Activated naive CD4-positive, alpha-beta T cell treated with anti-CD3 and anti-CD28 coated beads, Interleukin-2, amount 10 ng/mL, durations not matched to agents 7 days and 5 days (primary cell): ENCODE results near the gene CHST1.

Experiments used
- CTCF ChIA-PET: fragments of 350-600 bp; sonication (Branson Sonifier 250); formaldehyde crosslinking; loops from one replicate; lab custom pipeline; 2021; ENCODE audit warnings: antibody characterized with exemption; lab: Charles Lee
- DNase-seq: peaks from one replicate; pipeline ENCODE4 v3.0.0-alpha.2; 2020
- H3K27ac Mint-ChIP-seq: one replicate; pipeline ENCODE4 v1.8.0; 2021; ENCODE audit warnings: mild to moderate bottlenecking, moderate library complexity, mixed read lengths
- H3K27me3 Mint-ChIP-seq: one replicate; pipeline ENCODE4 v1.8.0; 2021; ENCODE audit warnings: mild to moderate bottlenecking, mixed read lengths
- H3K36me3 Mint-ChIP-seq: one replicate; pipeline ENCODE4 v1.8.0; 2021; ENCODE audit warnings: mixed read lengths
- H3K4me1 Mint-ChIP-seq: one replicate; pipeline ENCODE4 v1.8.0; 2021; ENCODE audit warnings: mixed read lengths
- H3K4me3 Mint-ChIP-seq: one replicate; pipeline ENCODE4 v1.8.0; 2021; ENCODE audit warnings: mild to moderate bottlenecking, moderate library complexity, mixed read lengths
- H3K9me3 Mint-ChIP-seq: one replicate; pipeline ENCODE4 v1.8.0; 2021; ENCODE audit warnings: mixed read lengths

CHST1 gene

GRCh38 chr11:45665206-45665932, at the start of gene CHST1:
Gene CHST1 (minus strand): TSS chr11:45665622. CDS start chr11:45650923, 14,699 bp downstream.
- DNase-seq, result peak; percentile 40
- peak within 1 kb of the TSS; percentile 60 for H3K4me3 Mint-ChIP-seq
- H3K9me3 Mint-ChIP-seq, result no peaks in the 10 kb centered on the region
- peaks cover 4% of the 10 kb centered on the region for H3K4me1 Mint-ChIP-seq
- CTCF ChIA-PET, result interaction anchor here (2.8 kb wide), 1 partner anchor 10 kb away, joined by 11 read pairs; no protein-coding TSS in a partner anchor
- H3K27ac Mint-ChIP-seq, result no peak within 1 kb of the TSS
- peaks cover 96% of the 10 kb centered on the region for H3K27me3 Mint-ChIP-seq
- H3K36me3 Mint-ChIP-seq, result no peaks in the 10 kb centered on the region

GRCh38 chr11:45713573-45713972, 48.2 kb upstream of the CHST1 start:
- CTCF ChIA-PET, result interaction anchor here (1.3 kb wide), 1 partner anchor 342 kb away, joined by 3 read pairs; no protein-coding TSS in a partner anchor
- Mint-ChIP-seq H3K27me3 (peaks cover 40% of the 10 kb centered on the region), H3K36me3 (no peaks in the 10 kb centered on the region), H3K4me1 (no peaks in the 10 kb centered on the region), H3K9me3 (no peaks in the 10 kb centered on the region), H3K27ac (no peak overlapping the region), H3K4me3 (no peak overlapping the region)
- no peak for DNase-seq

- no peak overlapping the region for H3K27ac Mint-ChIP-seq
- no peaks in the 10 kb centered on the region for H3K9me3 Mint-ChIP-seq
- H3K4me3 Mint-ChIP-seq, result no peak overlapping the region
- no peak for DNase-seq
- no peaks in the 10 kb centered on the region for H3K4me1 Mint-ChIP-seq
- H3K36me3 Mint-ChIP-seq, result no peaks in the 10 kb centered on the region
- peaks cover 44% of the 10 kb centered on the region for H3K27me3 Mint-ChIP-seq
- CTCF ChIA-PET, result no interaction called here
Measured at GRCh38 chr11:45710561-45710960, 45.1 kb upstream of the CHST1 start.

- no peak for DNase-seq
- no peak overlapping the region for H3K4me3 Mint-ChIP-seq
- no peaks in the 10 kb centered on the region for H3K9me3 Mint-ChIP-seq
- H3K36me3 Mint-ChIP-seq, result no peaks in the 10 kb centered on the region
- no peak overlapping the region for H3K27ac Mint-ChIP-seq
- peaks cover 42% of the 10 kb centered on the region for H3K27me3 Mint-ChIP-seq
- CTCF ChIA-PET, result no interaction called here
- no peaks in the 10 kb centered on the region for H3K4me1 Mint-ChIP-seq
Measured at GRCh38 chr11:45708887-45709663, 43.7 kb upstream of the CHST1 start.

GRCh38 chr11:45704635-45705034, 39.2 kb upstream of the CHST1 start:
- H3K27me3 Mint-ChIP-seq, result peaks cover 46% of the 10 kb centered on the region
- CTCF ChIA-PET, result no interaction called here
- no peak overlapping the region for H3K4me3 Mint-ChIP-seq

GRCh38 chr11:45704133-45704532, 38.7 kb upstream of the CHST1 start:
- Mint-ChIP-seq H3K36me3 (no peaks in the 10 kb centered on the region), H3K4me1 (peaks cover 6% of the 10 kb centered on the region), H3K27me3 (peaks cover 51% of the 10 kb centered on the region), H3K4me3 (no peak overlapping the region), H3K9me3 (no peaks in the 10 kb centered on the region), H3K27ac (no peak overlapping the region)
- CTCF ChIA-PET, result interaction anchor here (1.0 kb wide), 1 partner anchor 68 kb away, joined by 3 read pairs; no protein-coding TSS in a partner anchor
- no peak for DNase-seq

More at GRCh38 chr11:45704635-45705034, 39.2 kb upstream of the CHST1 start:
- Mint-ChIP-seq H3K4me1 (peaks cover 2% of the 10 kb centered on the region), H3K9me3 (no peaks in the 10 kb centered on the region), H3K27ac (no peak overlapping the region), H3K36me3 (no peaks in the 10 kb centered on the region)
- no peak for DNase-seq

- CTCF ChIA-PET, result interaction anchor here (0.9 kb wide), 1 partner anchor 51 kb away, joined by 3 read pairs; no protein-coding TSS in a partner anchor
- no peak overlapping the region for H3K4me3 Mint-ChIP-seq
- no peak for DNase-seq
- peaks cover 15% of the 10 kb centered on the region for H3K4me1 Mint-ChIP-seq
- no peaks in the 10 kb centered on the region for H3K36me3 Mint-ChIP-seq
- no peak overlapping the region for H3K27ac Mint-ChIP-seq
- H3K27me3 Mint-ChIP-seq, result peaks cover 56% of the 10 kb centered on the region
- H3K9me3 Mint-ChIP-seq, result no peaks in the 10 kb centered on the region
Measured at GRCh38 chr11:45702511-45702910, 37.1 kb upstream of the CHST1 start.

GRCh38 chr11:45698777-45699497, 33.5 kb upstream of the CHST1 start:
- CTCF ChIA-PET, result no interaction called here

GRCh38 chr11:45692808-45693453, 27.5 kb upstream of the CHST1 start:
- Mint-ChIP-seq H3K9me3 (no peaks in the 10 kb centered on the region), H3K4me3 (no peak overlapping the region), H3K27ac (no peak overlapping the region), H3K4me1 (no peaks in the 10 kb centered on the region), H3K27me3 (peaks cover 38% of the 10 kb centered on the region), H3K36me3 (no peaks in the 10 kb centered on the region)
- no peak for DNase-seq
- CTCF ChIA-PET, result interaction anchor here (1.1 to 1.5 kb wide), 2 partner anchors 38 to 322 kb away, joined by 3 read pairs; no protein-coding TSS in a partner anchor

More at GRCh38 chr11:45698777-45699497, 33.5 kb upstream of the CHST1 start:
- Mint-ChIP-seq H3K36me3 (no peaks in the 10 kb centered on the region), H3K27me3 (peaks cover 49% of the 10 kb centered on the region), H3K27ac (no peak overlapping the region), H3K4me3 (no peak overlapping the region), H3K9me3 (no peaks in the 10 kb centered on the region), H3K4me1 (peaks cover 15% of the 10 kb centered on the region)
- DNase-seq, result no peak

GRCh38 chr11:45688472-45689033, 23.1 kb upstream of the CHST1 start:
- CTCF ChIA-PET, result no interaction called here

GRCh38 chr11:45687836-45688235, 22.4 kb upstream of the CHST1 start:
- Mint-ChIP-seq H3K4me3 (no peak overlapping the region), H3K27ac (no peak overlapping the region), H3K36me3 (no peaks in the 10 kb centered on the region)

More at GRCh38 chr11:45688472-45689033, 23.1 kb upstream of the CHST1 start:
- Mint-ChIP-seq H3K4me3 (no peak overlapping the region), H3K4me1 (no peaks in the 10 kb centered on the region), H3K27me3 (peaks cover 44% of the 10 kb centered on the region), H3K27ac (no peak overlapping the region), H3K36me3 (no peaks in the 10 kb centered on the region), H3K9me3 (no peaks in the 10 kb centered on the region)
- no peak for DNase-seq

GRCh38 chr11:45685964-45686537, 20.6 kb upstream of the CHST1 start:
- no peak overlapping the region for H3K4me3 Mint-ChIP-seq
- DNase-seq, result no peak
- H3K9me3 Mint-ChIP-seq, result no peaks in the 10 kb centered on the region
- H3K4me1 Mint-ChIP-seq, result no peaks in the 10 kb centered on the region
- H3K27me3 Mint-ChIP-seq, result peaks cover 37% of the 10 kb centered on the region
- no peaks in the 10 kb centered on the region for H3K36me3 Mint-ChIP-seq
- H3K27ac Mint-ChIP-seq, result no peak overlapping the region
- CTCF ChIA-PET, result interaction anchor here (0.8 kb wide), 1 partner anchor 85 kb away, joined by 4 read pairs; no protein-coding TSS in a partner anchor

More at GRCh38 chr11:45687836-45688235, 22.4 kb upstream of the CHST1 start:
- CTCF ChIA-PET, result no interaction called here
- peaks cover 44% of the 10 kb centered on the region for H3K27me3 Mint-ChIP-seq
- no peaks in the 10 kb centered on the region for H3K9me3 Mint-ChIP-seq
- no peaks in the 10 kb centered on the region for H3K4me1 Mint-ChIP-seq
- no peak for DNase-seq

- CTCF ChIA-PET, result no interaction called here
- no peaks in the 10 kb centered on the region for H3K4me1 Mint-ChIP-seq
- H3K27ac Mint-ChIP-seq, result no peak overlapping the region
- H3K4me3 Mint-ChIP-seq, result no peak overlapping the region
- no peak for DNase-seq
- no peaks in the 10 kb centered on the region for H3K9me3 Mint-ChIP-seq
- no peaks in the 10 kb centered on the region for H3K36me3 Mint-ChIP-seq
- H3K27me3 Mint-ChIP-seq, result peaks cover 33% of the 10 kb centered on the region
Measured at GRCh38 chr11:45684440-45684839, 19.0 kb upstream of the CHST1 start.
